Epithelial cell of proximal tubule (primary cell): Measurements from ENCODE around the gene IL22RA1. TPM values are rescaled to one million over a fixed set of nuclear protein-coding genes. Genes with fewer than 3 reads are reported as not detected.

Experiments used
- DNase-seq: peaks from one replicate; pipeline ENCODE4 v3.0.0-alpha.2; 2011; ENCODE audit warnings: low read depth
- H3K4me3 ChIP-seq: 2 replicates; pipeline ENCODE4 v1.5.1; 2011; ENCODE audit warnings: low read depth, mild to moderate bottlenecking, low read length
- total RNA-seq: library from RNA; depleted of rRNA; stranded (reverse); fragments of >200 nt; gene quantifications from 2 replicates; pipeline ENCODE4 v1.2.3, GENCODE V29; 2015
- TF ChIP-seq, protein P1 (sequence below): conservative IDR thresholded peaks from 2 replicates; pipeline ENCODE4 v1.5.1; 2012; ENCODE audit warnings: low read depth, mild to moderate bottlenecking, low read length

The IL22RA1 gene
- total RNA-seq, 1 donor from 2014 or later, result not detected

DNA sequence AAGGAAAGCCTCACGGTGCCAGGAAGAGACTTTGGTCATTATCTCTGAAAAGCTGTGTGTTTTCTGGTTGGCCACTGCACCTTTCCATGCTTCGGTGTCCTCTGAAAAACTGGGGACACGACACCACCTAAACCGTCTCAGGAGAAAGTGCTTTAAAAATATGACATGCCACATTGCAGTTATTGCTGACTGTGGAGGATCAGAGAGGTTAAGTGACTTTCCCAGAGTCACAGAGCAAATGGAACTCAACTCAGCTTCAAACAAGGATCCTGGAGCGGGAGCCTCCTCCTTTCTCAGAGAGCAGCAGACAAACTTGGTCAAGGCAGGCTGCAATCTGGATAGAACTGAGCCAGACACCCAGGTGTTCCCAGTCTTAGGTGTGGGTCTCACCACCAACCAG, 44.8 kb downstream of the IL22RA1 start:
- no peak overlapping the region for H3K4me3 ChIP-seq
- no peak for DNase-seq

DNA sequence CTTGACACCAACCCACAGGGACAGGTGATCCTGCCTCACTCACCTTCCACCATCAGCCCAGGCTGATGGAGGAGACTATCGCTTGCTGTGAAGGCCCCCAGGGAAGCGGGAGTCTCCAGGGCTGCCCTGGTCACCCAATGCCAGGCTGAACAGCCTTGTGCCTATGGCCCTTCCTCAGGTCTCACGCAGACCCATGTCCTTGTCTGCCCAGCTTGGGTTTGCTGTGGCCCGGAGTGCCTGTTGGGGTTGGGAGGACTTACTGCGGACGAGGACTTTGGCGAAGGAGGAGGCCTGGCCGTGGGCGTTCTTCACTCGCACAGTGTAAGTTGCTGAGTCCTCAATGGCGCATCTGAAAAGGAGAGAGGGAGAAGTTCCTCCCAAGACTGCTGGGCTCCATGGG, 45.3 kb downstream of the IL22RA1 start:
- DNase-seq, result no peak
- TF ChIP-seq, protein P1, sequence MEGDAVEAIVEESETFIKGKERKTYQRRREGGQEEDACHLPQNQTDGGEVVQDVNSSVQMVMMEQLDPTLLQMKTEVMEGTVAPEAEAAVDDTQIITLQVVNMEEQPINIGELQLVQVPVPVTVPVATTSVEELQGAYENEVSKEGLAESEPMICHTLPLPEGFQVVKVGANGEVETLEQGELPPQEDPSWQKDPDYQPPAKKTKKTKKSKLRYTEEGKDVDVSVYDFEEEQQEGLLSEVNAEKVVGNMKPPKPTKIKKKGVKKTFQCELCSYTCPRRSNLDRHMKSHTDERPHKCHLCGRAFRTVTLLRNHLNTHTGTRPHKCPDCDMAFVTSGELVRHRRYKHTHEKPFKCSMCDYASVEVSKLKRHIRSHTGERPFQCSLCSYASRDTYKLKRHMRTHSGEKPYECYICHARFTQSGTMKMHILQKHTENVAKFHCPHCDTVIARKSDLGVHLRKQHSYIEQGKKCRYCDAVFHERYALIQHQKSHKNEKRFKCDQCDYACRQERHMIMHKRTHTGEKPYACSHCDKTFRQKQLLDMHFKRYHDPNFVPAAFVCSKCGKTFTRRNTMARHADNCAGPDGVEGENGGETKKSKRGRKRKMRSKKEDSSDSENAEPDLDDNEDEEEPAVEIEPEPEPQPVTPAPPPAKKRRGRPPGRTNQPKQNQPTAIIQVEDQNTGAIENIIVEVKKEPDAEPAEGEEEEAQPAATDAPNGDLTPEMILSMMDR, result no peak
- no peak overlapping the region for H3K4me3 ChIP-seq

More for the DNA sequence above, 44.8 kb downstream of the IL22RA1 start:
- TF ChIP-seq, protein P1, result no peak

- TF ChIP-seq, protein P1, result no peak
- no peak overlapping the region for H3K4me3 ChIP-seq
- DNase-seq, result no peak
Measured at GRCh38 chr1:24096739-24097103, 46.2 kb downstream of the IL22RA1 start.

GRCh38 chr1:24096009-24096738, 46.8 kb downstream of the IL22RA1 start:
- no peak overlapping the region for H3K4me3 ChIP-seq
- DNase-seq, result no peak
- TF ChIP-seq, protein P1, result no peak

- DNase-seq, result no peak
- TF ChIP-seq, protein P1, result no peak
- no peak overlapping the region for H3K4me3 ChIP-seq
Measured at GRCh38 chr1:24095140-24095859, 47.6 kb downstream of the IL22RA1 start.

DNA sequence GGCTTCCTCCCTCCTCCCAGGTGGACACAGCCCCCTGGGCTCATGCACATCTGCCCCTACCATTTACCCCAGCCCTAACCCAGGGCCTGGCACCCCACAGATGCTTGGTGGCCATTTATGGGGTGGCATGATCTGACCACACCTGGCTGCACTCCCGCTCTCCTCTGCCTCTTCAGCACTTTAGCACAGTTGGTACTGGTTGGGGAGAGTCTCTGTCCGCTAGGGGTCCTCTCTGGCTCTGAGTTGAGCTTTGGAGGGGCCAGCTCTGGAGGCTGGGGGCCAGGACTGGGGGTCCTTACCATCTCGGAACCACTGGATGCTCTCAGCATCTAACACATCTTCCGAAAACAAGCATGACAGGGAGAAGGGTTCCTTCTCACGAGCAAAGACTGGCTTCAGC, 48.4 kb downstream of the IL22RA1 start:
- DNase-seq, result no peak
- no peak overlapping the region for H3K4me3 ChIP-seq
- TF ChIP-seq, protein P1, result no peak

DNA sequence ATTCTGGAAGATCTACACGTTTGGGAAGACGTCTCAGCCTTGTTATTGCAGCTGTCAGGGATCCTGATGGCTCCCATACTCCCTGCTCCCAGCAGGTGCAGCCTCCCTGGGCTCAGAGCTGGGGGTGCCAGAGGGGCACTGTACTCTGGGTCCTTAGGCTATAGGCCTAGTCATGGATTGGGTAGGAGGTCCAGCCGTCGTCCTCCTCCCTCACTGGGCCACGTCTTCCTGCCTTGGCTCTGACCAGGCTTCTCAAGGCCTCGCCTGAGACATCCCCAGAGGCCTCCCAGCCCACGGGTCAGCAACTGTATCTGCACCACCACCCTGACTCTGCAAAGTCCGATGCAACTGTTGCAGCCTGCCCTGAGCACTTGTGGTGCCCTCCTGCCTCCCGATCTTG, 49.2 kb downstream of the IL22RA1 start:
- H3K4me3 ChIP-seq, result no peak overlapping the region
- DNase-seq, result no peak
- TF ChIP-seq, protein P1, result no peak
